Progenitor cell of endocrine pancreas (in vitro differentiated cells): ENCODE measurements around the gene RPS3A. TPM values are rescaled to one million over a fixed set of nuclear protein-coding genes. Genes with fewer than 3 reads are reported as not detected.
A peak's percentile ranks its signal among the peaks of the same experiment; 100 is the strongest.
"Not testable (repeated sequence)": the region's sequence is repeated elsewhere in the genome, so short reads cannot be mapped to it uniquely, and the experiment has no call there.

ENCODE experiments used
- DNase-seq: peaks from one replicate; pipeline ENCODE4 v3.0.0; 2021; ENCODE audit warnings: low spot score; ENCODE audit not compliant: unreplicated experiment
- H3K27ac Mint-ChIP-seq: 2 replicates; pipeline ENCODE4 v1.8.0; 2021; ENCODE audit warnings: mild to moderate bottlenecking, moderate library complexity, mixed read lengths
- H3K27me3 Mint-ChIP-seq: 2 replicates; pipeline ENCODE4 v1.8.0; 2021; ENCODE audit warnings: mixed read lengths
- H3K36me3 Mint-ChIP-seq: 2 replicates; pipeline ENCODE4 v1.8.0; 2022; ENCODE audit warnings: mixed read lengths; ENCODE audit not compliant: insufficient read depth
- H3K4me1 Mint-ChIP-seq: 2 replicates; pipeline ENCODE4 v1.8.0; 2021; ENCODE audit warnings: low read depth, mixed read lengths
- H3K4me3 Mint-ChIP-seq: 2 replicates; pipeline ENCODE4 v1.8.0; 2021; ENCODE audit warnings: low read depth, mild to moderate bottlenecking, moderate library complexity, mixed read lengths
- H3K9me3 Mint-ChIP-seq: 2 replicates; pipeline ENCODE4 v1.8.0; 2021; ENCODE audit warnings: low read depth, mixed read lengths
- CTCF ChIP-seq: fragments of 200-600 bp; sonication (generic); IDR thresholded peaks from one replicate; pipeline ENCODE4 v1.5.0; 2021; ENCODE audit warnings: antibody characterized with exemption, mild to moderate bottlenecking; ENCODE audit not compliant: unreplicated experiment
- long read RNA-seq: library from polyadenylated mRNA; unstranded; transcript quantifications from one replicate; pipeline ENCODE4 v2.0.0, GENCODE V29; 2020
- total RNA-seq: library from RNA; stranded (reverse); gene quantifications from 2 replicates; pipeline ENCODE4 v1.2.1, GENCODE V29; 2021

RPS3A gene
- 2,102 and 2,191 TPM in 2 replicates for total RNA-seq
- long read RNA-seq, transcript RPS3A-201 (6 exons, 934 nt) = major isoform, 2,576 of 2,675 reads
- long read RNA-seq, transcript RPS3A-205 (6 exons, 674 nt) = minor isoform, 8 of 2,675 reads
- long read RNA-seq, transcript RPS3A-208 (4 exons, 576 nt) = minor isoform, 5 of 2,675 reads
- long read RNA-seq, partial matches to known transcripts = 63 of 2,675 reads
- long read RNA-seq, other reads (novel, unspliced or antisense) = 22 of 2,675 reads

GRCh38 chr4:151099229-151099975, at the start of gene RPS3A:
Gene RPS3A, plus strand, starts transcription at chr4:151099628. Its CDS starts 25 bp downstream, at chr4:151099653.
- Mint-ChIP-seq H3K36me3 (peaks cover 27% of the 10 kb centered on the region), H3K4me3 (peak within 1 kb of the TSS; percentile 93), H3K9me3 (no peaks in the 10 kb centered on the region)

GRCh38 chr4:151052785-151053184, 46.6 kb upstream of the RPS3A start:
- no peaks in the 10 kb centered on the region for H3K4me1 Mint-ChIP-seq

More at GRCh38 chr4:151099229-151099975, at the start of gene RPS3A:
- peak; percentile 85 for TF ChIP-seq CTCF
- H3K4me1 Mint-ChIP-seq = peaks cover 22% of the 10 kb centered on the region
- no peaks in the 10 kb centered on the region for H3K27me3 Mint-ChIP-seq
- peak; percentile 97 for DNase-seq
- peak within 1 kb of the TSS; percentile 100 for H3K27ac Mint-ChIP-seq

GRCh38 chr4:151055539-151055938, 43.9 kb upstream of the RPS3A start:
- Mint-ChIP-seq H3K9me3 (no peaks in the 10 kb centered on the region), H3K27ac (no peak overlapping the region), H3K27me3 (no peaks in the 10 kb centered on the region), H3K4me3 (no peak overlapping the region), H3K4me1 (no peaks in the 10 kb centered on the region), H3K36me3 (no peaks in the 10 kb centered on the region)
- DNase-seq = no peak
- TF ChIP-seq CTCF = no peak

More at GRCh38 chr4:151052785-151053184, 46.6 kb upstream of the RPS3A start:
- Mint-ChIP-seq H3K27ac (no peak overlapping the region), H3K9me3 (no peaks in the 10 kb centered on the region), H3K36me3 (no peaks in the 10 kb centered on the region), H3K4me3 (no peak overlapping the region), H3K27me3 (no peaks in the 10 kb centered on the region)
- TF ChIP-seq CTCF = no peak
- DNase-seq = no peak

- not testable (repeated sequence) for H3K27ac Mint-ChIP-seq, H3K36me3 Mint-ChIP-seq, H3K27me3 Mint-ChIP-seq, H3K4me1 Mint-ChIP-seq, DNase-seq, H3K4me3 Mint-ChIP-seq, H3K9me3 Mint-ChIP-seq
Measured at GRCh38 chr4:151063143-151063542, 36.3 kb upstream of the RPS3A start.

GRCh38 chr4:151067316-151067970, 32.0 kb upstream of the RPS3A start:
- no peaks in the 10 kb centered on the region for H3K27me3 Mint-ChIP-seq
- H3K27ac Mint-ChIP-seq = no peak overlapping the region
- no peak overlapping the region for H3K4me3 Mint-ChIP-seq
- no peak for TF ChIP-seq CTCF
- DNase-seq = no peak
- H3K4me1 Mint-ChIP-seq = no peaks in the 10 kb centered on the region
- no peaks in the 10 kb centered on the region for H3K9me3 Mint-ChIP-seq
- no peaks in the 10 kb centered on the region for H3K36me3 Mint-ChIP-seq
